ENCODE data around the gene CCNY.

The CCNY gene

GRCh38 chr10:35565602-35566081, 229.3 kb downstream of the CCNY start:
- TF ChIP-seq, protein P1, sequence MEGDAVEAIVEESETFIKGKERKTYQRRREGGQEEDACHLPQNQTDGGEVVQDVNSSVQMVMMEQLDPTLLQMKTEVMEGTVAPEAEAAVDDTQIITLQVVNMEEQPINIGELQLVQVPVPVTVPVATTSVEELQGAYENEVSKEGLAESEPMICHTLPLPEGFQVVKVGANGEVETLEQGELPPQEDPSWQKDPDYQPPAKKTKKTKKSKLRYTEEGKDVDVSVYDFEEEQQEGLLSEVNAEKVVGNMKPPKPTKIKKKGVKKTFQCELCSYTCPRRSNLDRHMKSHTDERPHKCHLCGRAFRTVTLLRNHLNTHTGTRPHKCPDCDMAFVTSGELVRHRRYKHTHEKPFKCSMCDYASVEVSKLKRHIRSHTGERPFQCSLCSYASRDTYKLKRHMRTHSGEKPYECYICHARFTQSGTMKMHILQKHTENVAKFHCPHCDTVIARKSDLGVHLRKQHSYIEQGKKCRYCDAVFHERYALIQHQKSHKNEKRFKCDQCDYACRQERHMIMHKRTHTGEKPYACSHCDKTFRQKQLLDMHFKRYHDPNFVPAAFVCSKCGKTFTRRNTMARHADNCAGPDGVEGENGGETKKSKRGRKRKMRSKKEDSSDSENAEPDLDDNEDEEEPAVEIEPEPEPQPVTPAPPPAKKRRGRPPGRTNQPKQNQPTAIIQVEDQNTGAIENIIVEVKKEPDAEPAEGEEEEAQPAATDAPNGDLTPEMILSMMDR (IDR thresholded peaks at IDR 0.05): no peak

DNA sequence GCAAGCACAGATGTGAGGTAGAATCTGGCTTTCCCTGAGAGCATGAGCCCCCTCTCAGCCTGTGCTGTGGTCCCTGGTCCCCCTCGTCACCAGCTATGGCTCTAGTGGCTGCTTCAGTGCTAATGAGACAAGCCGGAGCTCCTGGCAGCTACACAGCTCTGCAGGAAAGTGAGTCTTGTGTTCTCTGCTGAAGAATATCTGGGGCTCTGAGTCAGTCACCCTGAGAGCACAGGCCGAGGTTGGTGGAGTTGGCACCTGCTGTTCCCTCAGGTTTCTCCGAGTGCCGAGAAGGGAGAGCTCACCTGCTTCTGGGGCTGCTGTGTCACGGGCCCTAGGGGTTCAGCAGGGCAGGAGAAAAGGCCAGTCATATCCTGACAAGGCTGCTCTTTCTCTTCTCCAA, 231.6 kb downstream of the CCNY start:
- TF ChIP-seq, protein P1 (IDR thresholded peaks at IDR 0.05): no peak

GRCh38 chr10:35568483-35569015, 232.2 kb downstream of the CCNY start:
- TF ChIP-seq, protein P1 (IDR thresholded peaks at IDR 0.05): no peak

GRCh38 chr10:35569111-35569707, 232.9 kb downstream of the CCNY start:
- TF ChIP-seq, protein P1 (IDR thresholded peaks at IDR 0.05): no peak

DNA sequence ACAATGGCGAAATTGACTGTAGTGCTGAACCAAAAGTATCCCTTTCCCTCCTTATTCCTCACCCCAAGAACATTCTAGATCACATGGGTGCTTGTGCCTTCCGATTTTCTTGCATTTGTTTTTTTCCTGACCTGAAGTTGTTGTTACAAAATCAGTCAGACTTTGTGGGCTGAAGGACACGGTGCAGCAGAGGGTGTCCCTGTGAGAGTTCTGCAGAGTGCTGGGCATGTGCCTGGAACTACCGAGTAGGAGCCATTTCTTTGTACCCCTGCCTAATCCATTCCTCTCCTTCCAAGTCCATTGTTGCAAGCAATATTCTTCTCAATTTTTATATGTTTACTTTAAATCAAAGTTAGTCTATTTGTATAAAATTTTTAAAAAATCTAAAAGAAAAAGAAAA, 233.5 kb downstream of the CCNY start:
- TF ChIP-seq, protein P1 (IDR thresholded peaks at IDR 0.05): no peak

DNA sequence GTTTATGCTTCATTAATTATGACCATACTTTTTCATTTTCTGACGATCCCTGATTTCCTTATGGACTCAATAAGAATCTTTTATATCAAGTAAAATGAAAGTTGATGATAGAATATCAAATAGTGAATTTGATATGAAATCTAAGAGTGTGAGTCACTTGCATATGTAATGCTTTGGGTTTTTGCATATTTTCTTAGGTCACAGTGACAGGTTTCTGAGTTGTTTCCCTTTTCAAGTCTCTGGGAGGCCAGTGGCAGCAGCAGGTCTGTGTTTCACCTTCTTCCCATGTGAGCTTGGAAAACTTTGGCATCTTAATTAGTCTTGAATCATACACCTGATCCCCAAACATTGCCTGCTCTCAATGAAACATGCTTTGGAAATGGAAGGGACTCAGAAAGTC, 234.1 kb downstream of the CCNY start:
- TF ChIP-seq, protein P1 (IDR thresholded peaks at IDR 0.05): no peak

GRCh38 chr10:35572583-35572982, 236.3 kb downstream of the CCNY start:
- TF ChIP-seq, protein P1 (IDR thresholded peaks at IDR 0.05): no peak

Data from LNCAP (cell line).